ENCODE data around the gene OTUD3. TPM values are rescaled to one million over a fixed set of nuclear protein-coding genes. Genes with fewer than 3 reads are reported as not detected.

OTUD3 gene
- total and polyA plus RNA-seq, 2 of the 13 experiments (the other 11 are each of a cell fraction or from before 2014, with no cell fraction given): 5.2 to 7.5 TPM

DNA sequence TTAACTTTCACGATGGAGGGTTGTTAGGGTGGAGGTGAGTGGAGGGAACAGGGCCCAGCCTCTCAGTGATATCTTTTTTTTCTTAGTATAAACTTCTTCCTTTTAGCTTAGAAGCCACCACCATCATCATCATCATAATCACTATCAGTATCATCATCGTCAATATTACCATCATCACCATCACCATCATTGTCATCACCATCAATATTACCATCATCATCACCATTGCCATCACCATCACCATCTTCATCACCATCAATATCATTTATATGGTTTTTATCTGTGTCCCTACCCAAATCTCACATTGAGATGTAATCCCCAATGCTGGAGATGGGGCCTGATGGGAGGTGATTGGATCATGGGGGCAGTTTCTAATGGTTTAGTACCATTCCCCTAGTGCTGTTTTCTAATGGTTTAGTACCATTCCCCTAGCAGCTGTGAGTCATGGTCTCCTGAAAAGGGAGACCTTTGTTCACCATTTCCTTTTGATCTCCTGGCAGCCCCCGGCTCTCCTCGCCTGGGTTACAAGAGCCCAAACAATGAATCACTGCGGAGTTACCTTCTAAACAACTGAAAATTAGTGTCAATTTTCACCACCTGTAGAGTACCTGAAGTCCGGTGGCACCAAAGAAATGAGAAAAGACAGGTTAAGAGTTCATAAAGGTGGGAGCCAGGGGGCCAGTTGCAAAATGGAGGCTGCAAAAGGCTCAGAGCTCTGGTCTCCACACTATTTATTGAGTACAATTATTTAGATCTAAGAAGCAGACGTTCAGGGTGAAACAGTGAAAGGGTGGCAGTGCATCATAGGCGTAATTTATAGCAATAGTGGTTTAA lies 44.3 kb downstream of the OTUD3 start (continued):
- TF ChIP-seq CREB1 (IDR thresholded peaks at IDR 0.05) (peak; percentile 87), CREB1 (CRISPR knock-in tag; IDR thresholded peaks at IDR 0.05) (peak; percentile 9; the same call in 1 of the 2 replicates), JUND (CRISPR knock-in tag; IDR thresholded peaks at IDR 0.05) (peak; percentile 31; the same call in 1 of the 2 replicates), GABPA (IDR thresholded peaks at IDR 0.05; ENCODE audit: low read depth, low read length) (no peak), GABPA (CRISPR knock-in tag; IDR thresholded peaks at IDR 0.05; ENCODE audit: low read depth) (0 out of 2 replicates have a peak, but pooled peaks have one; percentile 18), CREM (IDR thresholded peaks at IDR 0.05) (peak; percentile 54; the same call in 1 of the 2 replicates), CREM (CRISPR knock-in tag; IDR thresholded peaks at IDR 0.05) (no peak), CHD4 (IDR thresholded peaks at IDR 0.05; ENCODE audit: borderline replicate concordance, low read length) (peak; percentile 79; the same call in 1 of the 2 replicates), ZNF136 (CRISPR knock-in tag; IDR thresholded peaks at IDR 0.05; ENCODE audit: low read depth) (no peak), ZFP37 (CRISPR knock-in tag; IDR thresholded peaks at IDR 0.05; ENCODE audit: borderline replicate concordance) (no peak), GATAD2A (CRISPR knock-in tag; IDR thresholded peaks at IDR 0.05) (peak; percentile 55; the same call in 1 of the 2 replicates), TBX2 (CRISPR knock-in tag; IDR thresholded peaks at IDR 0.05; ENCODE audit: borderline replicate concordance) (peak; percentile 53; the same call in 1 of the 2 replicates), SNAPC2 (CRISPR knock-in tag; IDR thresholded peaks at IDR 0.05) (no peak), TCF7 (IDR thresholded peaks at IDR 0.05; ENCODE audit: low read depth) (peak; percentile 91), ZNF329 (CRISPR knock-in tag; IDR thresholded peaks at IDR 0.05; ENCODE audit: low read depth) (no peak), ZEB1 (IDR thresholded peaks at IDR 0.05; ENCODE audit: insufficient replicate concordance, low read depth) (peak; percentile 69), ETV5 (CRISPR knock-in tag; IDR thresholded peaks at IDR 0.05; ENCODE audit: borderline replicate concordance) (peak; percentile 40; the same call in 1 of the 2 replicates), HNF4A (CRISPR knock-in tag; IDR thresholded peaks at IDR 0.05) (peak; percentile 52), NFIC (IDR thresholded peaks at IDR 0.05; ENCODE audit: low read length) (peak; percentile 64; the same call in 1 of the 2 replicates), SOX6 (IDR thresholded peaks at IDR 0.05) (no peak), SOX6 (CRISPR knock-in tag; IDR thresholded peaks at IDR 0.05) (peak; percentile 72)
- TF ChIP-seq, protein P1, sequence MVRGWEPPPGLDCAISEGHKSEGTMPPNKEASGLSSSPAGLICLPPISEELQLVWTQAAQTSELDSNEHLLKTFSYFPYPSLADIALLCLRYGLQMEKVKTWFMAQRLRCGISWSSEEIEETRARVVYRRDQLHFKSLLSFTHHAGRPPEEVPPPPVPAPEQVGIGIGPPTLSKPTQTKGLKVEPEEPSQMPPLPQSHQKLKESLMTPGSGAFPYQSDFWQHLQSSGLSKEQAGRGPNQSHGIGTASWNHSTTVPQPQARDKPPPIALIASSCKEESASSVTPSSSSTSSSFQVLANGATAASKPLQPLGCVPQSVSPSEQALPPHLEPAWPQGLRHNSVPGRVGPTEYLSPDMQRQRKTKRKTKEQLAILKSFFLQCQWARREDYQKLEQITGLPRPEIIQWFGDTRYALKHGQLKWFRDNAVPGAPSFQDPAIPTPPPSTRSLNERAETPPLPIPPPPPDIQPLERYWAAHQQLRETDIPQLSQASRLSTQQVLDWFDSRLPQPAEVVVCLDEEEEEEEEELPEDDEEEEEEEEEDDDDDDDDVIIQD (CRISPR knock-in tag; IDR thresholded peaks at IDR 0.05; ENCODE audit: low read depth): peak; percentile 60; the same call in 1 of the 2 replicates
- TF ChIP-seq, protein P2, sequence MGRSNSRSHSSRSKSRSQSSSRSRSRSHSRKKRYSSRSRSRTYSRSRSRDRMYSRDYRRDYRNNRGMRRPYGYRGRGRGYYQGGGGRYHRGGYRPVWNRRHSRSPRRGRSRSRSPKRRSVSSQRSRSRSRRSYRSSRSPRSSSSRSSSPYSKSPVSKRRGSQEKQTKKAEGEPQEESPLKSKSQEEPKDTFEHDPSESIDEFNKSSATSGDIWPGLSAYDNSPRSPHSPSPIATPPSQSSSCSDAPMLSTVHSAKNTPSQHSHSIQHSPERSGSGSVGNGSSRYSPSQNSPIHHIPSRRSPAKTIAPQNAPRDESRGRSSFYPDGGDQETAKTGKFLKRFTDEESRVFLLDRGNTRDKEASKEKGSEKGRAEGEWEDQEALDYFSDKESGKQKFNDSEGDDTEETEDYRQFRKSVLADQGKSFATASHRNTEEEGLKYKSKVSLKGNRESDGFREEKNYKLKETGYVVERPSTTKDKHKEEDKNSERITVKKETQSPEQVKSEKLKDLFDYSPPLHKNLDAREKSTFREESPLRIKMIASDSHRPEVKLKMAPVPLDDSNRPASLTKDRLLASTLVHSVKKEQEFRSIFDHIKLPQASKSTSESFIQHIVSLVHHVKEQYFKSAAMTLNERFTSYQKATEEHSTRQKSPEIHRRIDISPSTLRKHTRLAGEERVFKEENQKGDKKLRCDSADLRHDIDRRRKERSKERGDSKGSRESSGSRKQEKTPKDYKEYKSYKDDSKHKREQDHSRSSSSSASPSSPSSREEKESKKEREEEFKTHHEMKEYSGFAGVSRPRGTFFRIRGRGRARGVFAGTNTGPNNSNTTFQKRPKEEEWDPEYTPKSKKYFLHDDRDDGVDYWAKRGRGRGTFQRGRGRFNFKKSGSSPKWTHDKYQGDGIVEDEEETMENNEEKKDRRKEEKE (IDR thresholded peaks at IDR 0.05): no peak
- TF ChIP-seq, protein P3, sequence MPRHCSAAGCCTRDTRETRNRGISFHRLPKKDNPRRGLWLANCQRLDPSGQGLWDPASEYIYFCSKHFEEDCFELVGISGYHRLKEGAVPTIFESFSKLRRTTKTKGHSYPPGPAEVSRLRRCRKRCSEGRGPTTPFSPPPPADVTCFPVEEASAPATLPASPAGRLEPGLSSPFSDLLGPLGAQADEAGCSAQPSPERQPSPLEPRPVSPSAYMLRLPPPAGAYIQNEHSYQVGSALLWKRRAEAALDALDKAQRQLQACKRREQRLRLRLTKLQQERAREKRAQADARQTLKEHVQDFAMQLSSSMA (CRISPR knock-in tag; IDR thresholded peaks at IDR 0.05): no peak
